NCI-H2081 treated with DMSO at 0.1 percent for 48 hours (cell line): ENCODE data around the gene RNF220.
"Not testable (repeated sequence)": the region's sequence is repeated elsewhere in the genome, so short reads cannot be mapped to it uniquely, and the experiment has no call there.

ENCODE experiments used
- DNase-seq: peaks from one replicate; lab custom pipeline; 2025; lab: John Stamatoyannopoulos, UW

RNF220 gene

DNA sequence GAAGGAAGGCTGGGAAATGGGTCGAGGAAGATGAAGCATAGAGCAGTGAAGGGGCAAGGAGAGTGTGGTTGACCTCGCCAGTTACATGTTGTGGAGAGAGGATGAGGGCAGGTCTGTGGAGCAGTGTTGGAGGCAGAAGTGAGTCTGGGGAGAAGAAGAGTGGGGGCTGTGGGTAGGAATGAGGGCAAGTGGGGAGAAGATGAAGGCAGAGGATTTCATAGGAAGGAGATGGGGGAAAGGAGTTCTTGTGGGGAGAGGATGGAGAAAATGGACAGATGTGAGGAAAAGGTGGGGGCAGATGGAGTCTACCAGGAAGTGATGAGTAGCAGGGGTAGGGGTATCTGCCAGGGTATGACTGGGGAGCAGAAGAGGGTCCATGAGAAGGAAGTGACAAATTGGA, 273.1 kb downstream of the RNF220 start:
- DNase-seq: no peak

DNA sequence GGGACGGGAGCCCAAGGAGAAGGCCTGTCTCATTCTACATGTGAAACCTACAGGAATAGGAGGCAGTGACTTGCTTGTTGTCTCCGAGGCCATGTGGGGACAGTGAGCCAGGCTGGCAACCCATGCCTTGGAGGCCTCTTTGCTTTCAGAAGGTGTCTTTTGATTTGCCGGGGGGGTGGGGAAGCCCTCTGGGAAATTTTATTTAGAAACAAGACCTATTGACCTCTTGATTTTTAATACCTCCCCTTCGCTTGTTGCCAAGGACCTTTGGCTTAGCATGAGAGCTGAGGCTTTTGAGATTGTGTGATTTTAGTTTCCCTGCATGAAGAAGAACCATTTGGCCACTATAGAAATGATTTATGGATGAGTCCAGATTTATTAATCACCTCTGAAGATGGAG, 273.6 kb downstream of the RNF220 start:
- DNase-seq: no peak

DNA sequence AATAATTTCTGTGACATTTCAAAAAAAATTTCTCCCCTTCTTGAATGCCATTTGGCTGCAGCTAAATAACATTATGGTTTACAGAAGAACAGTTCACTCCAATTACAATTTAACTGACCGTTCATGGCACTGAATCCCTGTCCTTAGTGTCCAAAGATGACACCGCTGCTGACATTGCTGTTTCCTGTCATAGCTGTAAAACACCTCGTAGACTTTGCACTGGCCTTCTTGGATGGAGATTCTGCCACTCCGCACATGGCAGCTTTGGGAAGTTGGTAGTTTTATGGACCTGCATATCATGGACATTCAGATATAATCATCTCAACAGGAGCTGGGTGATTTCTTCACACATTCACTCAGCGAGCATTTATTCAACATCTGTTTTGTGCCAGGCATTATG, 274.4 kb downstream of the RNF220 start:
- DNase-seq: no peak

DNA sequence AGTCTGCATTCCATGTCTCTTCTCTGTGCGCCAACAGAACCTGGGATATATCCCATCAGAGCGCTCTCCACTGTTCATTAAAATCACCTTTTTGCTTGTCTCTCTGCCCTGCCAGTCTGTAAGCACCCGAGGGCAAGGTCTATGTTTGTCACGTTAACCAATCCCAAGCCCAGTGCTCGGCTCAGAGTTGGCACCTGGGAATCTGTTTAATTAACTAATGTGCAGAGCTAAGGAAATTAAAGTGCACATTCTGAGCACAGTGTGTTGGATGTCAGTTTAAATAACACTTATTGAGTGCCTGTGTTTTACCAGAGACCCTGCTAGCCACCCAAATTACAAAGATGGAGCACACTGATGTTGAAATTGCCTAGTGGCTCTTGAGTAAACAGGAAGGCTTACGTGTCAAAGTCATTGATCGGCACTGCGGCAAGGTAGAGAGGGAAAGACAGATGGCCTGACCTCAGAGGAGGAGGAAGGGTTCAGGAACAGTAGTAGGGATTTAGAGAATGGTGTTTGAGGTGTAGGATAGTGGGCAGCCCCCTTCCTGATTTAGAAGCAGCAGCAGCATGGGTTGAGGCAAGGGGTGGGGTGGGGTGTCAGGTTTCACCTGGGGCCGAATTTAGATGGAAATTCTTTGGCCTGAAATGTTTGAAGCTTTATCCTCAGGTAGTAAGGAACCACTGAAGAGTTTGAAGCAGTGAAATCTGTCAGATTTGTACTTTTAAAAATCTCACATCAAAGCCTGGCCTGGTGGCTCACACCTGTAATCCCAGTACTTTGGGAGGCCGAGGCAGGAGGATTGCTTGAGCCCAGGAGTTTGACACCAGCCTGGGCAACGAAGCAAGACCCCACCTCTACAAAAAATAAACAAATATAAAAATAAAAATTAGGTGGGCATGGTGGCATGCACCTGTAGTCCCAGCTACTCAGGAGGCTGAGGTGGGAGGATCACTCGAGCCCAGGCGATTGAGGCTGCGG, 277.1 kb downstream of the RNF220 start:
- peak; percentile 27 for DNase-seq

DNA sequence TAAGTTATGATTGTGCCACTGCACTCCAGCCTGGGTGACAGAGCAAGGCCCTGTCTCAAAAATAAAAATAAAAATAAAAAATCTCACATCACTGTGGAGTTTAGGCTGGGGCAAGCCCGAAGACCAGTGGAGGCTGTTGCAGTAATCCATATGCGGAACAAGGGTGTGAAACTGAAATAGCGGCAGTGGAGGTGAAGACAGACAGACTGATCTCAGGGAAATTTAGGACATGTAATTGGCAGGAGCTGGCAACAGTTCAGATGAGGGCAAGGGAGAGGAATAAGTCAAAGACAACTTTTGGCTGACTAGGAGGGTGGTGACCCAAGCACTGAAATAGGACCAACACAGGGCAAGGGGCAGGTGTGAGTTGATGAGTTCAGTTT, 277.8 kb downstream of the RNF220 start:
- no peak for DNase-seq

DNA sequence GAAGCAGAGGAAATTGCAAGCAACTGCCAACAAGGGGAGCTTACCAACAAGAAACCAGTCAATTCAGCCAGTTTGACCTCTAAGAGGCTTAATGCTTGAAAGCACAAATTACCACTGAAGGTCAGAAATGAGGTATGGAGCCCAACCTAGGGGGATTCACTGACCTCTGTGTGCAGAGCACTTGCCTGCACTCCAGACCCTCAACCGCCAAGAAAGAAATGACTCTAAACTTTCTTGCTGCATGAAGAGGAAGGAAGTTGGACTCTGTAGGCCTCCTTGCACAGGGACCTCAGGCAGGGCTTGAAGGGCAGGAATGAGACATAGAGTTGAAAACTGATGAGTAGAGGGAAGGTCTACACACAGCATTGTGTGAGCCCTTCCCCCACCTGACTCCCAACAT, 279.5 kb downstream of the RNF220 start:
- no peak for DNase-seq

DNA sequence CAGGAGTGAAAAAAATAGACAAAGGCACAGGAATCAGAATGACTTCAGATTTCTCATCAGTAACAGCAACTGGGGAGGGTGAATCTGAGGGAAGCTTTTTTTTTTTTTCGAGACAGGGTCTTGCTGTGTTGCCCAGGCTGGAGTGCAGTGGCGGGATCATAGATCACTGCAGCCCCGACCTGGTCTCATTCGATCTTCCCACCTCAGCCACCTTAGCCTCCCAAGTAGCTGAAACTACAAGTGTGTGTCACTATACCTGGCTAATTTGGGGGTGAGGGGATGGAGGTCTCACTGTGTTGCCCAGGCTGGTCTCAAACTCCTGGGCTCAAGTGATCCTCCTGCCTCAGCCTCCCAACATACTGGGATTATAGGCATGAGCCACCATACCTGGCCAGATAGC, 280.2 kb downstream of the RNF220 start:
- DNase-seq: no peak

DNA sequence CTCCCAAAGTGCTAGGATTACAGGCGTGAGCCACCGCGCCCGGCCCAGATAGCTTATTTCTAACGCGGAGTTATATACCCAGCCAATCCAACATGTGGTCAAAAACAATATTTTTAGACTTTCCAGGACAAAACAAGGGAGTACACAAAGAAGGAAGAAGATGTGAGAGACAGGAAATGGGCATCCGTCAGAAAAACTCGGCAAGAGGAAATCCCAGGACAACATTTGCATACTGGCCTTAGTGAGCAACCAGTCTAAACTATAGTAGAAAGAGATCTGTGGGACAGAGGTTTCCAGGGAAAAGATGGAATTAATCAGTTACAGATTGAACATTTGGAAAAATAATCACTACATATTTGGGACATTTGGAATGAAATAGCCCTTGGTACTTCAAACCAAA, 280.8 kb downstream of the RNF220 start:
- DNase-seq: no peak

DNA sequence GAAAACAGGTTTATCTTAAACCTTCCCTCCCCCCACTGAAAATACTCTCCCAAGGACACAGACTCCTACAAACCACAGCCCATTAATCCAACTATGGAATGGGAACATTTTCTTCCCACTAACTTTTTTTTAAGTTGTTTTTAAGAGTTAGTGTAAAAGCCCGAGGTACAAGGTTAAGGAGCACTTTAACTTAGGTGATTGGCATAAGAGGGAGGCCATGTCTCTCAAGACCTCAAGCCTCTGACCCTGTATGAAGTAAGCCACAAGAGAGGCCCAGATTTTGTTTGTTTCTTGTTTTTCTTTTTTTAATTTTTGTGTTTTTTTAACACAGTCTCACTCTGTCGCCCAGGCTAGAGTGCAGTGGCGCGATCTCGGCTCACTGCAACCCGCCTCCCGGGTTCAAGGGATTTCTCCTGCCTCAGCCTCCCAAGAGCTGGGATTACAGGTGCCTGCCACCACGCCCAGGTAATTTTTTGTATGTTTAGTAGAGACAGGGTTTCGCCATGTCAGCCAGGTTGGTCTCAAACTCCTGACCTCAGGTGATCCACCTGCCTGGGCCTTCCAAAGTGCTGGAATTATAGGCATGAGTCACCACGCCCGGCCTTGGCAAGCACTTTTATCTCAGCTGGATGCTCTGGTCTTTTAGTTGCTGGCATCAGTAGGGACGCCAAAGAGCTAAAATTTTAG, 283.8 kb downstream of the RNF220 start:
- no peak for DNase-seq

DNA sequence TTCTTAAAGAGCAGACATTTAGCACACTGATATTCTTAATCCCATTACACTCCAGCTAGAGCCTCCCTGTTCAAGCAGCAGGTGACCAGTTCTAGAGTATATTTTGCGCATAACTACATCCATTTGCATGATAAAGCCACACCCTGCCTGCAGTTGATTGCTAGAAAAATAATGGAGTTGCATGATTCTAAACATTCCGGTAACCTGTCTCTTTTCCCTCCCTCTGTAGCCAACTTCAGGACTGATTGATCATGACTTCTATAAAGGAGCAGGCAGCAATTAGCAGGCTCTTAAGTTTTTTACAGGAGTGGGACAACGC, 284.4 kb downstream of the RNF220 start:
- DNase-seq: no peak

DNA sequence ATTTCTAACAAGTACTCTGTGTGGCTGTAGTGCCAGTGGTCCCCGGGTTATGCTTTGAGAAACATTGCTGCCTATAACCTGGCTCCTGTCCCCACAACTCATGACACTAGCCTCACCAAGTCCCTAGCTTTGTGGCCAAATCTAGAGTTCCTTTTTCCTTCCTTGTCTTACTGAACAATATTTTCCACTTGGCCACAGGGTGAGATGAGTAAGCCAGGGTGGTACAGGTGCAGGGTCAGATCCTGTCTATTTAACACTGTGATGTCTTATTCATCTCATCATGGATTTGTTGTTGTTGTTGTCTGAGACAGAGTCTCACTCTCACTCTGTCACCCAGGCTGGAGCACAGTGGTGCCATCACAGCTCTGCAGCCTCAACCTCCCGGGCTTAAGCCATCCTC, 288.1 kb downstream of the RNF220 start:
- no peak for DNase-seq

DNA sequence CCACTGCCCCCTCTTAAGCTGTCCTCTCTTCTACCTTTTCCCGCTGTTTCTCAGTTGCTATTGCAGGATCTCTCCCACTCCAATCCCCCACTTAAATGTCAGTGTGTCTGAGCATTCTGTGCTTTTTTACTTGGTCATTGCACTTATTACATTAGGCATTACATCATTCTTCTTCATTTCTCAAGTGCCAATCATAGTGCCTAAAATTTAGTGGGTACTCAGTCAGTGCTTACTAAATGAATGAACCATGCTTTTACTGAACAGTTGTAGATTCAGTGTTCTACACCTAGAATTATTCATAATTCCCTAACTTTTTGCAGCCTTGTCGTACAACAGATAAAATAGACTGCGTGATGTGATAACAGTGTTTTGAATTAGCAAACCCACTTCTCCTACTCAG, 288.8 kb downstream of the RNF220 start:
- no peak for DNase-seq

DNA sequence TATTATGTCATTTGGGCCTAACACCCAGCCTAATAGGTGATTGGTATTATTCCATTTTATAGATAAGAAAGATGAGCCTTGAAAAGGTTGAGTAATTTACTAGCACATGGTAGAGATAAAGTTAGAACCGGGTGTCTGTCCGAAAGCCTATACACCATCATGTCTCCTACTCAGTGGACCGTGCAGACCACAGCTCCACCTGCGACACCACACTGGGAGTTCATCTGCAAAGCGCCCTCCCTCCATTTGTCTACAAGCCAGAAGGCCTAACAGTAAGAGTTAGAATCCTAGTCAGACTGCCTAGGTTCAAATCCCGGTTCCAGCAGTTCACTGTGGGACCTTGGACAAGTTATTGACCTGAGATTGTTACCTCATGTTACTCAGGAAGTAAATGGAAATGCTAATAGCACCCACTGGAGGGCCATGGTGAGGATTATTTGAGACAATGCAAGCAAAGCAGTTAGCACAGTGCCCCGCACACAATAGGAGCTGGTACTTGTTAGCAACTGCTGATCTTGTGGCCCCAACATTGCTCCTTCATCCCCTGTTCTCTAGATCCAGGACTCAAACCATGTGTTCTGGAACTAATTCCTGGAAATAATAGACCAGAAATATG, 289.9 kb downstream of the RNF220 start:
- DNase-seq: no peak

DNA sequence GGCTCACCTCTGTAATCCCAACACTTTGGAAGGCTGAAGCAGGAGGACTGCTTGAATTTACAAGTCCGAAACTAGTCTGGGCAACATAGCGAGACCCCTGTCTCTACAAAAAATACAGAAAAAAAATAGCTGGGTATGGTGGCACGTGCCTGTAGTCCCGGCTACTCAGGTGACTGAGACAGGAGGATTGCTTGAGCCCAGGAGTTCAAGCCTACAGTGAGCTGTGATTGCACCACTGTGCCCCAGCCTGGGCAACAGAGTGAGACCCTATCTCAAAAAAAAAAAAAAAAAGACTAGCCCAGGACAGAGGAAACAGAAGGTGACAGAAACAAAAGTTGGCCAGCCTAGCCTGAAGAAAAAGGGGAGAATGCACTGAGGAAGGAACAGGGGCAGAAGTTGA, 290.6 kb downstream of the RNF220 start:
- DNase-seq: no peak

DNA sequence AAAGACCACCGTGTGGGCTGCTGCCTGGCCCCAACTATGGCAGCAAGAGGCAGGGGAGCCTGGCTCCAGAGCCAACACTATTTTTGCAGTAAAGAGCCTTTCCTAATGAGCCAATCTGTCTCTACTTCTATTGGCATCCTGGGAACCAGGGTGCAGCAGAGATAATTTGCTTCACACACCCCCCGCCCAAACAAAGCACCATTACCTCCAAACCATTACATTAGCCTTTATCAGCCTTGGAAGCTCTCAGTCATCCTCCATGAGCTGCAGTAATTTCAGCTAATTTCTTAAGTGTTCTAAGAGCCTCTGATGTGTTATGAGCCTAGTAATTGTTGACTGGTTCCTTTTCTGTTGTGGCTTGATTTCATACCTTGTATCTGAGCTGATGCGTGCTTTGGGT, 291.0 kb downstream of the RNF220 start:
- no peak for DNase-seq

DNA sequence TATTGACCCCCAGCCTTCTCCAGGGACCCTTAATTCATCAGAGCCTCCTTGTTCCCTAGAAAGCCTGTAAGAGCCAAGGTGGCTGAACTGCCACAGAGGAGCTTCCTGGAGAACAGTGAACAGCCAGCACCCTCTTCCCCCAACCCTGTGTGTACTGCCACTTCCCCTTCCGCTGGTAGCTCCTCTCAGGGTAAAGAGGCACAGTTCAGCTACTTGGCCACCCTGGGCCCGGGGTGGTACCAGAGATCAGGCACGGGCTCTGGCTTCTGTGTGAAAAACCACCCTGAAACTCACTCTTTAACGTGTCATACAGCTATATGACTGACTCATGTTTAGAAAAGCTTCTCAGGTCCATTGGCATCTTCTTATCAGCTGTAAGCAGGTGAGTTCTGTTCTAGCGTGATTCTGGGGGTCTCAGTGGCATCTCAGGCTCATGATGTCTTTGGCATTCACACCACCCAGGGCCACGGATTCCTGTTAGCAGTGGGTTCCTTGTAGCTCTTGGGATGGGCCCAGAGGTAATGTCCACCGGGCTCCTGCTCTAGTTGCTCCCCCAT, 291.8 kb downstream of the RNF220 start:
- DNase-seq: no peak

DNA sequence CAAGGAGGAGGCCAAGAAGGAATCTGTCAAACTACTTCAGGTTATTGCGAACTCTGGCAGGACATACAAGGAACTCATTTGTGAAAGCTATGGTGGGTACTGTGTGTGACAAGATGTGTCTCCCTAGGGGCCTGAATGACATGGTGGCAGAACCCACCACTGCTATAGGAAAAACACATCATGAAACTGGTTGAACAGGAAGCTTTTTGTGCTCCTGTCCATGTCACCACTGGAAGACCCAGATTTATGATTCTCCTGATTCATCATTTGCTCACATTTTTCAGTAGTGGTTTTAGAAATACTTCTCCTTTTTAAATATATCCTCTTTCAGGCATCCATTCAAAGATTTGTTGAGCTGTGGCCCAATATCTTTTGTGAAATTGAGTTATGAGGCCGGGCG, 293.1 kb downstream of the RNF220 start:
- no peak for DNase-seq

DNA sequence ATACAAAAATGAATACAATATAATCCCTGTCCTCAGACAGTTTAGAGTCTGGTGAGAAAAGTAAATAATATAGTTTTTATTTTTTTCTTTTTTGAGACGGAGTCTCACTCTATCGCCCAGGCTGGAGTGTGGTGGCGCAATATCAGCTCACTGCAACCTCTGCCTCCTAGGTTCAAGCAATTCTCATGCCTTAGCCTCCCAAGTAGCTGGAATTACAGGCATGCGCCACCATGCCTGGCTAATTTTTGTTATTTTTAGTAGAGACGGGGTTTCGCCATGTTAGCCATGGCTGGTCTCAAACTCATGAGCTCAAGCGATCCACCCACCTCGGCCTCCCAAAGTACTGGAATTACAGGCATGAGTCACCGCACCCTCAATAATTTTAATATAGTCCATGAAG, 294.3 kb downstream of the RNF220 start:
- DNase-seq: not testable (repeated sequence)

DNA sequence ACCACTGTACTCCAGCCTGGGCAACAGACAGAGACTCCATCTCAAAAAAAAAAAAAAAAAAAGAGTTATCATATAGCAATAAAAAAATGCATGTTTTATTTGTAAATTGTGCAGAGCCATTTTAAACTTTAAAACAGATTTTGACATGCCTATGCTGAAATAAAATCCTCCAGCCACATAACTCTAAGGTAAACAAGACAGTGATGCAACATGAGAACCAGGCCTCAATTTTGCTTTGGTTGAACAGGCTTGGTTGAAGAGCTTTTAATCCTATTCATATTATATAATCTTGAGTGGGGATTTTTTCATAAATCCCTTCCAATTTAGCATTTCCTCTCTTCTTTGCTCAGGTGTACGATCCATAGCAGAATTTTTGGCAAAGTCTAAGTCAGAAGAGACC, 295.5 kb downstream of the RNF220 start:
- no peak for DNase-seq

DNA sequence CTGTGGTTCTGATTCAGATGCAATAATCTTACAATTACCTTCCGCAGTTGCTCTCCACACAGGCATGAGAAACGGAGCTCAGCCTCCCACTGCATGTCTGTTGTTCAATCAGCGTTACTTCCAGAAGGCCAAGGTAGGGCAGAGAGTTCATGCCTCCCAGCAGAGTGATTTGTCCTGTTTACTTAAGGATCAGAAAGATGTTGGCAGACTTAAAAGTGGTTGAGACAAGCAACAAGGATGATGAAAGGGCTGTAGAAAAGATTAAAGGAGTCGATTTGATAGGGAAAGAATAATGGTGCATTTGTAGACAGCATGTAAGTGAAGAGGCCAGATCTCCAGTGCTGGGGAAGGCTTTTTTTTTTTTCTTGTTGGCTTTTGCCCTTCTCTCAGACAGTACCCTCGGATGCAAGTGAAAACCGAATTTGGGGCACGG, 296.1 kb downstream of the RNF220 start:
- no peak for DNase-seq
